ENCODE data around the gene IQSEC1. TPM values are rescaled to one million over a fixed set of nuclear protein-coding genes. Genes with fewer than 3 reads are reported as not detected.

IQSEC1 gene
- total RNA-seq, 1 donor from 2014 or later: 59.7 TPM

DNA sequence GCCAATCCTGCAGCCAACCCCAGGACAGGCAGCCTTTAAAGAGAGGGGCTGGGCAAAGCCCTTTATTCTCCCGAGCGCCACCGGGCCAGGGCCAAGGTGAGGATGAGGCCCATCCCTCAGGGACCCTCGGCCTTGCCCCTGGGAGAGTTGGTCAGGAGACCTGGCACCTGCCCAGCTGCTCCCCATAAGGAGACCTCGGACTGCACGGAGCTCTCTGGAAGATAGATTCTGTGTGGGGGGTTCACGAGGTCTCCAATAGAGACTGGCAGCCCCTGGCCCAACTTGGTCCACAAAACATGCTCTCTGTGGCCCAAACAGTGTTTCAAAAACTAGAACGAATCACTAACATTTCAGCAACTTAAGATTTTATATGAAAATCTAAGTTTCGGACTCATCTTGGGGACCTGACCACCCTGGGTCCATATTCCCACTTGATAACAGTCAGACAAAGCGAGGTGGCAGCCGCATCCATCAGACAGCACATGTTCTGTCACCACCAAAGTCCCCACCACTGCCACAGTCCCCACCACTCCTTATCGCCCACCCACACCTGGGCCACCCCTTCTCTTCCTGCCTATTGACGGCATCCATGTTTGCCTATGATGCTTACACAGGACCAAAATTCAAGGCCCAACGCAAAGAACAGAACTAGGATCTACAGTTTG is 117.4 kb downstream of the IQSEC1 start:
- DNase-seq (ENCODE audit: low spot score): no peak
- intact Hi-C loops (cut with DNase I): loop anchor here (2.0 kb wide), 1 partner anchor 29 kb away; no protein-coding TSS in a partner anchor

DNA sequence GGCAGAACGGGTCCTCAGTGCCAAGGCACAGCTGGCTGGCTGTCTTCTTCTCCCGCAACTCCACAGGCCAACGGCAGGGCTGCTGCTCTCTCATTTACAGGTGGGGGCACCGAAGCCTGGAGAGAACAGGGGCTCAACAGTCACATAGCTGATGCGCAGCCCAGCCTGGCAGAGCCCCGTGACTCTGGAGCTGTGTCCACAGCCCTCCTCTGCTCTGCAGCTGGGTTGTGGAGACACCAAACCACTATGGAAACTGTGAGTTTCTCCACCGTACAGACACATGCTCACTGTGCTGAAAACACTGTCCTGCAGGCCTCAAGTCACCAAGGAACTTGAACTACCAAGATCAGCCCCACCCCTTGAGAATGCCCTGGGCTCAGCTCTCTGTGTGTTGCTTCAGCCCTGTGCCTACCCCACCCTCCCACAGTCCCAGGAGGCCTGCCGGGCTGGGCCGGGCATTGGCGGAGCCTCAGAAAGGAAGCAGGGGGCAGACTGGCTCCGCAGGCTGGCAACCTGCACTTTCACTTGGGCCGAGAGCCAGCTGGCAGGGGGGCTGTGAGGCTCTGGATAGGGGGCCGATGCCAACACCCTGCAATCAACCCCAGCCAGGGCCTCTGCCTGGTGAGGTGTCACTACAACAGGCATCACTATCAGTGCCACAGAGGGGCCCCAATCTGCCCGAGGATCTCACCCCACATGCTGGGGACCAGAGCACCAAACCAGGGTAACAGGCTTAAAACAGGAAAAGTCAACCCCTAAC is 118.2 kb downstream of the IQSEC1 start:
- intact Hi-C loops (cut with DNase I): loop anchor here (2.0 kb wide), 1 partner anchor 30 kb away; no protein-coding TSS in a partner anchor

DNA sequence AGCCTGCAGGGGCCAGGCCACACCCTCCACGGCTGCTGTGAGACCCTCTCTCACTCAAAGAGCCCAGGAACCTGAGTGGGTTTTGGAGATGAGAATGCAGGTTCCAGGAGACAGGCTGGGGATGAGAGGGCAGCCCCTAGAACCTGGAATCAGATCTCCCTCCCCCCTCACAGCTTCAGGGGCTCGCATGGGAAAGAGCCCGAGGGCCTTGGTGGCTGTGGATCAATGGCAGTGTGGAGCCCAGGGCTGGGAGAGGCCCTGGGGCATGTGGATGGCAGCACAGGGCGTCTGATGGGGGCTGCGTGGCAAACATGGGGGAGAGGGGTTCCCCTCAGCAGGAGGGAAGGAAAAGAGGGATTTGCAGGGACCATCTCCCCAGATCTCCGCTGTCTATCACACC is 119.0 kb downstream of the IQSEC1 start:
- intact Hi-C loops (cut with DNase I): loop anchor here (2.0 kb wide), 1 partner anchor 31 kb away; no protein-coding TSS in a partner anchor
- DNase-seq (ENCODE audit: low spot score): no peak

More for the DNA sequence above, 118.2 kb downstream of the IQSEC1 start:
- peak; percentile 92 for DNase-seq (ENCODE audit: low spot score)

DNA sequence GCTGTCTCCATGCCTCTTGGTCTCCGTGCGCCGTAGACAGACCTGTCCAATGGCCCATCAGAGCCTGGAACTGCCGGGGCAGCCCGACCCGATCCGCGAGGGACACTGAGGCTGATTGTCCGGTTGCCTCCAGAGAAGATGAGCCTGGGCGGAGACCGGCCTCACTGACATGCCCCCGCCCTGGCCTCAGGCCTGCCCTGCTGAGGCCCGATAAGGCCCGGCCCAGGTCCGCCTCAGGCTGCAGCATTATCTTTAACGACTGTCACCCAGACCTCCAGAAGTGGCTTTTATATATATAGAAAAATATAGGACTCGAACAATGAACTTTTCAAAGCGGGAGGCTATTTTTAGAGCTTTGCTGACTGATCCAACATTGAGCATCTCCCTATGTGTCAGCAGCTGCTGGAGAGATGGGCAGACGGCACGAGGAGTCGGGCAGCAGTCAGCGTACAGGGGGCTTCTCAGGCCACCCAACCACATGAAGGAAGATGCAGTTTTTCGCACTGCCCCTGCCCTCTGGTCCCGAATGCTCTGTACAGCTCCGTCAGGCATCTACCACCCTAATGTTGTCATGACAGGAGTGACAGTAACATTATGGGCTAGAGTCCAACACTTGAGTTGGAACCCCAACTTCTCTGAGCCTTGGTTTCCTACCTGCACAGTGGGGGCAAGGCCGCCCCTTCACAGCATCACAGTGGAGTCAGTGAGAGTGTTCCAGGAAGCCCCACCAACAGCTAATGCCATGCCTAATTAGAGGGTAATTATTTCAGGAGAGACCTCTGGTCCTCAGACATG is 119.8 kb downstream of the IQSEC1 start:
- intact Hi-C loops (cut with DNase I): no loop called here
- no peak for DNase-seq (ENCODE audit: low spot score)

DNA sequence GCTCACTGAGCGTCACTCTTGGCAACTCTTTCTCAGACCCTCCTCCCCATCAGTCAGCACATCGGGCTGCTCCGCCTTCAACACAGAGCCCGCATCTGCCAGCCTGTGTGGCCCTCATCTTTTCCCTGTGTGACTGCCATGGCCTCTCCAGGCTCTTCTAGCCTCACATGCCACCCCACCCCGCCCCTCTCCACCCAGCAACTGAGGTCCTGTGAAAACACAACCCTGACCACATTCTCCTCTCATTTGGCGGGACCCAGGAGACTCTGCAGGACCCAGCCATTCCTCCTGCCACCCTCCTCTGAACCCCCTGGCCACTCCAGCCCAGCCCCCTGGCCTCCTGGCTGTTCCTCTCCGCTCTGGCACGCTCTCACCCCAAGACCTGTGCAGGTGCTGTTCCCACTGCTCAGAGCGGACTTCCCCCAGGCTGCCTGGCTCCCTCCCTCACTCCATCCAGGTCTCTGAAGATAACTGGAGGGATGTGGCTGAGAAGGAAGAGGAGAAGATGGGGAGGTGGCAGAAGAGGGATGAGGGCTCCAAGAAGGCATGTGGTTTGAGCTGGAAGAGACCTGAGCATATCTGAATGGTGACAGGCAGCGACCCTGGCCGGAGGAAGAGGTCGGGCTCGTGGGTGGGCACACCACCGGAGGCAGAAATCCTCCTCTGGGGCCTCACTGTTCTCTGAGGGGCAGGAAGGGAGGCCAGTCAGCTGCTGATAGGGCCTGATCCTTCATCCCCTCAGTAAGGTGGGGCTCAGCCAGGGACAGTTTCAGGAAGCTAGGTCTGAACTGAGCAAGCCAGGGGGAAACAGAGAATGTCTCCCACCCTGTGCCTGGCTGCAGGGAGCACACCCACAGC is 120.7 kb downstream of the IQSEC1 start:
- no peak for DNase-seq (ENCODE audit: low spot score)
- intact Hi-C loops (cut with DNase I): no loop called here

DNA sequence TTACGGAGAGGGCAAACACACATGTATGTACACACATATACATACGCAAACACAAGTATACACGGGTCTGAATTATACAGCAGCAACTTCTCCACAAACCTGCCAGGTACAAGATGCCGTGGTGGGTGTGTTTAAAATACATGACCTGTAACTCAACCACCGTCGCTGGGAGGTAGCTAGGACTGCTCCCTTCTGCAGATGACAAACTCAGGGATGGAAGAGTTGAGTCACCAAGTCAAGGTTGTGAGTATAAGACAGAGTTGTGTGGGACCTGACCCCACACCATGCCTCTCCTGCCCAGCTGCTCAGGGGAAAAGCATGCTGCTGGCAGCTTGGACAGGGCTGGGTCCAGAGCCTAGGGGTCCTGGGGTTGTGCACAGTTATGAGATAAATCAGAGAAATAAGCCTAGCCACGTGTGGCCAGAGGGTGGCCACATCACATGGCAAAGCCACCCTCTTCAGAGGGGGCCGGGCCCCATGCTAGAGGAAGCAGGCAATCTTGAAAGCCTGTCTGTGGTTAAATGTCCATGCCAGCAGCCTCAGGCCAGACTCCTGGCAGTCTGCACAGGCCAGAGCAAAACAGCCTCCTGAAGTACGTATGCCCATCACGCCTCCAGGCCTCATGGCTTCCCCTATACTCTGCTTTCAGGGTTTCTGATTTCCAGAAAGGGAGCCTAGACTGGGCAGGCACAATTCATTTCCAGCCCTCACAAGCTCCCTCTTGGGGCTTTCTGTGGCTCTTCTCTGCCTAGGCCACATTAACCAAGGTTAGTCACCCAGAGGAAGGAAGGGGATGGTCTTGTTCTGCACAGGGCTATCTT is 124.1 kb downstream of the IQSEC1 start:
- DNase-seq (ENCODE audit: low spot score): no peak
- intact Hi-C loops (cut with DNase I): no loop called here

DNA sequence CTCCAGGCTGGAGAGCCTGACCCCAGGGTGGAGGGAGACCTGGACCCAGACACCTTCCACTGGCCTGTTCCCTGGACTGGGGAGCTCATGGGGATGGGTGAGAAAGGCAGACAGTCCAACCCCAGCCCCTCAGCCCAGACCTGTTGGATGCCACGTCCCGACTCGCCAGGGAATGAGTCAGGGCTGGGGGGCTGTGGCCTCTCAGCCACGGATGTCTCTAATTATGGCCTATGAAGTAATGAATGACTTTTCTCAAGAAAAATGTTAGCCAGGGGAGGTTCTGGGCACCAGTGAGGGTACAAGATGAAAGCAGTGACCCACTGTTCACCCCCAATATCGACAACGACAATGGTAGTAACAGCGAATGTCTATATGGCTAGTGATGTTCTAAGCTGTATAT is 124.9 kb downstream of the IQSEC1 start:
- DNase-seq (ENCODE audit: low spot score): no peak
- intact Hi-C loops (cut with DNase I): no loop called here

DNA sequence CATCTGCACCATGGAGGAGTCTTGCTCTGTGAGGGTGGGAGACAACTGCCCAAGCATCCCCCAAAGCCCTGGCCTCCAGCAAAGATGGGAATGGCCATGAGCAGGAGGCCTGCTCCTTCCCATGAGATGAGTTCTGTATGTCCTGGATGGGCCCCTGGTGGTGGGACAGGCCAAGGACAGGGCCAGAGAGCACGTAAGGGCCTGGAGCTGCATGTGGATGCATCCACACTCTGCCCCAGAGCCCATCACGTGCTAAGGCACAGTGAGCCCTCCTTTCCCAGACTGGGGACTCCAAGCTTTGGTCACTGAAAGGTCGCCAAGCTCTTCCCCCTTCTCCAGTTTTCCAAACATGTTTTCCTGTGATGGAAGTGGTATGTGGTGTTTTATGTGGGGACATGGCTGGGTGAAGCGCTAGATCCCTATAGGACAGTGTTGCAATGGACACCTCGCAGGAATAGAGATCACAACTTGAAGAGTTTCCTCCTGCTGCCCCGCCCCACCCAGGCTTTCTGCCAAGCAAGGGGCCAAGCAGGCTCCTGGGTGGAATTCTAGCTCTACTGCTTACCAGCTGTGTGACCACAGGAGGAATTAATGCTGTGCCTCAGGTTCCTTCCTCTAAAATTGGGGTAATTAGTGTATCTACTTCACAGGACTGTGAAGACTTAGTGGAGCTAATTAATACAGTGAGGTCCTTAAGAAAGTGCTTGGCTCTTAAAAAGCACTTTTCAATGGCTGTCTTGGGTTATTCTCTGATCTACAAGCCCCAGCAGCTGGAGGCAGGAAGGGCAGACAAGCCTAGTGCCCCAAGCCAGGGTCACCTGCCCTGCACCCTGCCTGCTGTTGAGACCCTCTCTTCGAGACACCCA is 125.5 kb downstream of the IQSEC1 start:
- intact Hi-C loops (cut with DNase I): no loop called here
- no peak for DNase-seq (ENCODE audit: low spot score)

DNA sequence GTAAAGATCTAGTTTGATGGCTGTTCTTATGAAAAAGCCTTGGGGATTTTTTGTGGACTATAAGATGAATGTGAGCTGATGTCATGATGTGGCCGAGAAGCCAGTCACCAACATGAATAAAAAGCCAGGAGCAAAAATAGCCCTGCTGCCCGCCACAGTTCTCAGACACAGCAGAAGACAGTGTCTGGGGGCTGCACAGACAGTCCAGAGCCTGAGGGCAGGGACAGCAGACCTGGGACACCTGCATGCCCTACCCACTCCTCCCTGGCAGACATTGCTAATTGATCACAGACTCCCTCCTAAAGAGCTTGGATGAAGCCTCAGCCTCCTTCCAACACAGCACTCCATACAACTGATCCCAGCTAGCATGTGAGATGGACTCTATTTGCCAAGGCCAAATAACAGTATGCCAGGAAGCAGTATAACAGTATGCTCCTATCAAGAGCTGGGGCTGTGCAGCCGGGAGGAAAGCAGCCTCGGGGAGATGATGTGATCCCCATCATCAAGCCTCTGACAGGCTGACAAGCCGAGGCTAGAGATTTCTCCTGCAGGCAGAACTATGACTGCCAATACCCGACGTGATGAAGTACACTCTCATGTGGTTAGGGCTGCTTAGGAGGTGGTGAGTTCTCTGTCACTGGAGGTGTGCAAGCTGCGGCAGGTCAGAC is 126.4 kb downstream of the IQSEC1 start:
- intact Hi-C loops (cut with DNase I): no loop called here
- DNase-seq (ENCODE audit: low spot score): no peak

DNA sequence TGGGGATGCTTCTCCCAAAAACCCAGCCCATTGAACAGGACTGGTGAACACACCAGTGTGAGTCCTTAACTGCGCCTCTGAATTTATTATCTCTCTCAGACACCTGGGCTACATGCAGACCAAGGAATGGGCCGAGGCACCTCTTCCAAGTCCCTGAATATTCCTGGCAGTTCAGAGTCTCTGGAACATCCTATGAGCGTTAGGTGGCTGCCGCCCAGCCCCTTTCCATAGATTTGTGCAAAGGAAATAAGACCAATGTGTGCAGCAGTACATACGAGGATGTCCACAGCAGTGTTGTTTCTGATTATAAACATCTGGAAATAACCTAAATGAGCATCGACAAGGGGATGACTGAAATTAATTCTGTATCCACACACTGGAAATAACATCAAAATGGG is 127.0 kb downstream of the IQSEC1 start:
- intact Hi-C loops (cut with DNase I): no loop called here

DNA sequence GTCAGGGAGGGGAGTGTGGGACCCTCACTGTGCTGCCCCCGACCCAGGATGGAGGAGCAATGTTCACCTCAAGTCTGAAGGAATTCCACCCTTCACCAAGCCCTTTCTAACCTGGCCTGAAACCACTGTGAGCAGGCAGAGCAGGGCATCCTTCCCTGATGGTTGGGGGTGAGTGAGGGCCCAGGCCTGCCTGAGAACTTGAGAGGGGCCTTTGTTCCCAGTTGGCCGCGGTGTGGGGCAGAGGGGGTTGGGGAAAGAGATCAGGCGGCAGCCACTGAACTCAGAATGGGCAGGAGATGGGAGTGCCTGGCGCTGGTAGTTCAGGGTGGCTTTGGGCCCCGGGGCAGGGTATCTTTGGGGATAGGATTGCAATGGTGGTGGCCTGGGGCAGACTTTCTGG is 128.4 kb downstream of the IQSEC1 start:
- no peak for DNase-seq (ENCODE audit: low spot score)
- intact Hi-C loops (cut with DNase I): no loop called here

More for the DNA sequence above, 127.0 kb downstream of the IQSEC1 start:
- DNase-seq (ENCODE audit: low spot score): no peak

DNA sequence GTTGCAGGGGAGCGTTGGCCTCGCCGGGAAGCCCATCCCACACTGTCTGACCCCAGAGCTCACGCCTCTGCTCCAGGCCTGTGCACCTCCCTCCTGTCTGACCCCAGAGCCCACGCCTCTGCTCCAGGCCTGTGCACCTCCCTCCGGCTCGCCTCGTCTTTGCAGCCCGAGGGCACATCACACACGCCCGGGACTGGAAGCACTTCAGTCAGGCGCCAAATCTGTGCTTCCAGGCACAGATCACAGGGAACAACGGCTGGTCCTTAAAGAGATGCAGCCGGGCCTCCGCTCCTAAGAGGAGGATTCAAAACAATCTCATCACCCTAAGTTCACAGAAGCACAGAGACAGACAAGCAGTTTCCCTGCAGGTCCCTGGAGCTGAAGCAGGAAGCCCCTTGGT is 128.8 kb downstream of the IQSEC1 start:
- DNase-seq (ENCODE audit: low spot score): no peak
- intact Hi-C loops (cut with DNase I): no loop called here

DNA sequence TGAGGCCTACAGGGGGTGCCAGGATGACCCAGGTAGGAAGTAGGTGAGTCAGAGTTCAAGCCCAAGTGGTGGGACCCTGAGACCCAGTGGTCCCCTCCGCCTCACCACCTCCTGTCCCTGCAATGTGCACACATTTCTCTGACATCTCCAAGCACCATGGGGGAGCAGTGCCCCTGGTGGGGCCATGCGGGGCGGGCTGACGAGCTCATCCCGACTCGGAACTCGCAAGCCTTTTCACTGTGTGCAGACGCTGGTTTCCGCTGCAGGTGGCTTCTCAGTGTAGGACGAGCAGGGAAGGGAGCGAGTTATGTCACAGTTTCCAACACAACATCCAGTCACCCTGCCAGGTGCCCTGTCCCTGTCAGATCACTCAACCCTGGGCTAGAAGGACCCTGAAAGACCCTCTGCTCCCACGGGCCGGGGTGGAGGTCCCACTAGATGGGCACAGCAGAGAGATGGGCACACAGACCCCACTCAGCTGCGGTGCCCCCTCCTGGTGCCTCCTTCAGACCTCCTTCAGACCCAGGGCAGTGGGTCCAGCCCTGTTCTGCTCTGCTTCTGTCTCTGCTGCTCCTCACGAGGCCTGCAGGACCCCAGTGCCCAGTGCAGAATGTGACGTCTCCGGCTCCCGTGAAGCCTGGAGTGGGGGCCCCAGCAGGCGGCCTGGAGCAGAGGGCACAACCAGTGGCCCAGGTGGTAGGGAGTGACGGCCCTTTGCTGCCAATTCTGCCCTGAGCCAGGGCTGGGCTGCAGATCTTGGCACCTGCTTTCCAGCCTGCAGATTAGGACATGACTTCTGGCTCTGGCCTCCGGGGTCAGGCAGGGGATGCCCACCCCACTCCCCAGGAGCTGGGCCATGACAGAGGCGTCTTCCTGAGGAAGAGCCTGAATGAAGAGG is 129.9 kb downstream of the IQSEC1 start:
- no peak for DNase-seq (ENCODE audit: low spot score)
- intact Hi-C loops (cut with DNase I): no loop called here

DNA sequence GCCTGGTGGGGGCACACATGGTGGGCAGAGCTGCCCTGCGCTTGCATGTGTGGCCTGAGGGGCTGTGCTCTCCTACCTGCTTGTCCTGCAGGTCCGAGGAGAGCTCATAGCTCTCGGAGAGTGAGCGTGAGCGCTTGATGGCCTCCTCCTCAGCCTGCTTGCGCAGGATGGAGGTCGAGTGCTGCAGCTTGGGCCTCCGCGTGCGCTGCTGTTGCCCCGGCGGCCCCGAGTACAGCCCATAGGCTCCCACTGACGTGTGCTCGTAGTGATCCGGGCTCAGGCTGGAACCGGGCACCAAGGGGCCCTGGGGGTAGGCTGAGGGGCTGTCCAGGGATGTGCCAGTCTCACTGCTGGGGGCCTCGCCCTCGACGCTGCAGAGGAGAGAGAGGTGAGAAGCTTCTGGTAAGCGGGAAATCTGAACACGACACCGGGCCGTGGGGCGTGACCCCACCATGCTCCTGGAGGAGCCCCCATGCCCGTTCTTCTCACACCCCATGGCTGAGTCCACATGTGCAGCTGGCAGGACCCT is 131.7 kb downstream of the IQSEC1 start:
- intact Hi-C loops (cut with DNase I): no loop called here
- no peak for DNase-seq (ENCODE audit: low spot score)

DNA sequence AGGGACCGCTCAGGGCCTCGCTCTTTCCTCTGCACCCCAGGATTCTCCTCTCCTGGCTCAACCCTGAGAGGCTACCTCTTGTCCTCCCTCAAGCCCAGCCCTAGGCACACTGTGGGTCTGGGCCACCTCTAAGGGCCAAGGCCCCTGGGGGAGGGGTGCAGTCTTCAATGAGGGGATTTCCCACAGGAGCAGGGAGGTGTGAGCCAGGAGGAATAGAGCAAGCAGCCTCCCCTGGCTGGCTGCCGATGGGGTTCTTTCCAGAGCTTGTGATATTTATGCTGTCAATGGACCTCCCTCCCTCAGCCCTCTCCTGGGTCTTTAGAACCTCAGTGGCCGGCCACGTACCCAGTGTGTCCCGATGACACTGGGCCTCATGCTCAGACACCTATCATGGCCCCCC is 132.4 kb downstream of the IQSEC1 start:
- no peak for DNase-seq (ENCODE audit: low spot score)
- intact Hi-C loops (cut with DNase I): no loop called here

DNA sequence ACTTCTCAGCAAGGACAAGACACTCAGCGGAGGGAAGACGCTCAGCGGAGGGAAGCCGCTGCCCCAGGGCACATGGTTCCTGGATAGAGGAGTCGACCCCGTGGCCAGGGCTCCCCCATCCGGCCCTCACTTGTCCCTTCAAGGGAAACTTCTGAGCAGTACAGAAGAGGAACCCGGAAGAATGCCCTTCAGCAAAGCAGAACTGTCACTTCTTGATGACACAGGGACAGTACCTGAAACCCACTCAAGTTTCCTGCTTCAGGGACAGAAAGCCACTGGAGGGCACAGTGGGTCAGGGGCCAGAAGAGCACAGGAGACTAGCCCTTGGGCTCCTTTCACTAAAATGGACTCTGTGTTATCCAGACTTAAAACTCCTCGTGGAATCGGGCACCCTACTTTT is 134.1 kb downstream of the IQSEC1 start:
- DNase-seq (ENCODE audit: low spot score): no peak
- intact Hi-C loops (cut with DNase I): no loop called here

Data from cardiac septum (tissue), 1 donor.